Stimulated activated CD4-positive, alpha-beta T cell treated with anti-CD3 and anti-CD28 coated beads, Interleukin-1b, Interleukin-23, amount 100 ng/mL, for 24 hours (primary cell): ENCODE results near the gene UACA.
"Not testable (repeated sequence)": the region's sequence is repeated elsewhere in the genome, so short reads cannot be mapped to it uniquely, and the experiment has no call there.

Source experiments
- DNase-seq, 4 experiments: peaks; one replicate each; pipeline ENCODE4 v3.0.0-alpha.2; 2020; ENCODE audit warnings: low read depth in 4 of 4, low spot score in 1 of 4

UACA gene

GRCh38 chr15:70632491-70633102 is 130.8 kb downstream of the UACA start:
- no peak for DNase-seq

- DNase-seq: no peak
These were observed 131.3 kb downstream of the UACA start for GRCh38 chr15:70632079-70632478.

- DNase-seq: no peak
These were observed 133.6 kb downstream of the UACA start for GRCh38 chr15:70629735-70630273.

- no peak for DNase-seq
These were observed 134.8 kb downstream of the UACA start for GRCh38 chr15:70628549-70628896.

GRCh38 chr15:70627734-70628548 is 135.4 kb downstream of the UACA start:
- no peak for DNase-seq

GRCh38 chr15:70627322-70627721 is 136.0 kb downstream of the UACA start:
- DNase-seq: no peak

GRCh38 chr15:70625438-70625837 is 137.9 kb downstream of the UACA start:
- DNase-seq: no peak

GRCh38 chr15:70625011-70625410 is 138.3 kb downstream of the UACA start:
- no peak for DNase-seq

- no peak for DNase-seq
These were observed 144.4 kb downstream of the UACA start for GRCh38 chr15:70618929-70619328.

- no peak for DNase-seq
These were observed 145.5 kb downstream of the UACA start for GRCh38 chr15:70617911-70618287.

GRCh38 chr15:70617076-70617910 is 146.1 kb downstream of the UACA start:
- no peak for DNase-seq

- not testable (repeated sequence) for DNase-seq
These were observed 147.0 kb downstream of the UACA start for GRCh38 chr15:70616311-70616756.

- no peak for DNase-seq
These were observed 147.7 kb downstream of the UACA start for GRCh38 chr15:70615435-70616310.

GRCh38 chr15:70614221-70614620 is 149.1 kb downstream of the UACA start:
- DNase-seq: no peak

GRCh38 chr15:70613271-70613670 is 150.1 kb downstream of the UACA start:
- no peak for DNase-seq

GRCh38 chr15:70611286-70611685 is 152.1 kb downstream of the UACA start:
- no peak for DNase-seq

GRCh38 chr15:70610541-70610940 is 152.8 kb downstream of the UACA start:
- no peak for DNase-seq

GRCh38 chr15:70609889-70610288 is 153.5 kb downstream of the UACA start:
- DNase-seq: no peak

GRCh38 chr15:70608144-70608543 is 155.2 kb downstream of the UACA start:
- DNase-seq: no peak

- DNase-seq: no peak
These were observed 157.6 kb downstream of the UACA start for GRCh38 chr15:70605606-70606410.
